ENCODE data around the gene YIPF3. TPM values are rescaled to one million over a fixed set of nuclear protein-coding genes. Genes with fewer than 3 reads are reported as not detected.
A peak's percentile ranks its signal among the peaks of the same experiment; 100 is the strongest.

The YIPF3 gene
- total and polyA plus RNA-seq, 9 of the 15 experiments (the other 6 are each of a cell fraction or from before 2014, with no cell fraction given) = 27.5 to 75.3 (median 57.6) TPM

GRCh38 chr6:43477235-43478007, 39.3 kb downstream of the YIPF3 start, which contains the start of gene TJAP1 (continued):
- TF ChIP-seq, protein P1, sequence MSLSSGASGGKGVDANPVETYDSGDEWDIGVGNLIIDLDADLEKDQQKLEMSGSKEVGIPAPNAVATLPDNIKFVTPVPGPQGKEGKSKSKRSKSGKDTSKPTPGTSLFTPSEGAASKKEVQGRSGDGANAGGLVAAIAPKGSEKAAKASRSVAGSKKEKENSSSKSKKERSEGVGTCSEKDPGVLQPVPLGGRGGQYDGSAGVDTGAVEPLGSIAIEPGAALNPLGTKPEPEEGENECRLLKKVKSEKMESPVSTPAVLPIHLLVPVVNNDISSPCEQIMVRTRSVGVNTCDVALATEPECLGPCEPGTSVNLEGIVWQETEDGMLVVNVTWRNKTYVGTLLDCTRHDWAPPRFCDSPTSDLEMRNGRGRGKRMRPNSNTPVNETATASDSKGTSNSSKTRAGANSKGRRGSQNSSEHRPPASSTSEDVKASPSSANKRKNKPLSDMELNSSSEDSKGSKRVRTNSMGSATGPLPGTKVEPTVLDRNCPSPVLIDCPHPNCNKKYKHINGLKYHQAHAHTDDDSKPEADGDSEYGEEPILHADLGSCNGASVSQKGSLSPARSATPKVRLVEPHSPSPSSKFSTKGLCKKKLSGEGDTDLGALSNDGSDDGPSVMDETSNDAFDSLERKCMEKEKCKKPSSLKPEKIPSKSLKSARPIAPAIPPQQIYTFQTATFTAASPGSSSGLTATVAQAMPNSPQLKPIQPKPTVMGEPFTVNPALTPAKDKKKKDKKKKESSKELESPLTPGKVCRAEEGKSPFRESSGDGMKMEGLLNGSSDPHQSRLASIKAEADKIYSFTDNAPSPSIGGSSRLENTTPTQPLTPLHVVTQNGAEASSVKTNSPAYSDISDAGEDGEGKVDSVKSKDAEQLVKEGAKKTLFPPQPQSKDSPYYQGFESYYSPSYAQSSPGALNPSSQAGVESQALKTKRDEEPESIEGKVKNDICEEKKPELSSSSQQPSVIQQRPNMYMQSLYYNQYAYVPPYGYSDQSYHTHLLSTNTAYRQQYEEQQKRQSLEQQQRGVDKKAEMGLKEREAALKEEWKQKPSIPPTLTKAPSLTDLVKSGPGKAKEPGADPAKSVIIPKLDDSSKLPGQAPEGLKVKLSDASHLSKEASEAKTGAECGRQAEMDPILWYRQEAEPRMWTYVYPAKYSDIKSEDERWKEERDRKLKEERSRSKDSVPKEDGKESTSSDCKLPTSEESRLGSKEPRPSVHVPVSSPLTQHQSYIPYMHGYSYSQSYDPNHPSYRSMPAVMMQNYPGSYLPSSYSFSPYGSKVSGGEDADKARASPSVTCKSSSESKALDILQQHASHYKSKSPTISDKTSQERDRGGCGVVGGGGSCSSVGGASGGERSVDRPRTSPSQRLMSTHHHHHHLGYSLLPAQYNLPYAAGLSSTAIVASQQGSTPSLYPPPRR (CRISPR knock-in tag; IDR thresholded peaks at IDR 0.05; ENCODE audit: borderline replicate concordance) = no peak
- TF ChIP-seq, protein P2, sequence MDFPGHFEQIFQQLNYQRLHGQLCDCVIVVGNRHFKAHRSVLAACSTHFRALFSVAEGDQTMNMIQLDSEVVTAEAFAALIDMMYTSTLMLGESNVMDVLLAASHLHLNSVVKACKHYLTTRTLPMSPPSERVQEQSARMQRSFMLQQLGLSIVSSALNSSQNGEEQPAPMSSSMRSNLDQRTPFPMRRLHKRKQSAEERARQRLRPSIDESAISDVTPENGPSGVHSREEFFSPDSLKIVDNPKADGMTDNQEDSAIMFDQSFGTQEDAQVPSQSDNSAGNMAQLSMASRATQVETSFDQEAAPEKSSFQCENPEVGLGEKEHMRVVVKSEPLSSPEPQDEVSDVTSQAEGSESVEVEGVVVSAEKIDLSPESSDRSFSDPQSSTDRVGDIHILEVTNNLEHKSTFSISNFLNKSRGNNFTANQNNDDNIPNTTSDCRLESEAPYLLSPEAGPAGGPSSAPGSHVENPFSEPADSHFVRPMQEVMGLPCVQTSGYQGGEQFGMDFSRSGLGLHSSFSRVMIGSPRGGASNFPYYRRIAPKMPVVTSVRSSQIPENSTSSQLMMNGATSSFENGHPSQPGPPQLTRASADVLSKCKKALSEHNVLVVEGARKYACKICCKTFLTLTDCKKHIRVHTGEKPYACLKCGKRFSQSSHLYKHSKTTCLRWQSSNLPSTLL (IDR thresholded peaks at IDR 0.05) = no peak
- TF ChIP-seq GABPB1 (CRISPR knock-in tag; IDR thresholded peaks at IDR 0.05) = no peak
- TF ChIP-seq, protein P3, sequence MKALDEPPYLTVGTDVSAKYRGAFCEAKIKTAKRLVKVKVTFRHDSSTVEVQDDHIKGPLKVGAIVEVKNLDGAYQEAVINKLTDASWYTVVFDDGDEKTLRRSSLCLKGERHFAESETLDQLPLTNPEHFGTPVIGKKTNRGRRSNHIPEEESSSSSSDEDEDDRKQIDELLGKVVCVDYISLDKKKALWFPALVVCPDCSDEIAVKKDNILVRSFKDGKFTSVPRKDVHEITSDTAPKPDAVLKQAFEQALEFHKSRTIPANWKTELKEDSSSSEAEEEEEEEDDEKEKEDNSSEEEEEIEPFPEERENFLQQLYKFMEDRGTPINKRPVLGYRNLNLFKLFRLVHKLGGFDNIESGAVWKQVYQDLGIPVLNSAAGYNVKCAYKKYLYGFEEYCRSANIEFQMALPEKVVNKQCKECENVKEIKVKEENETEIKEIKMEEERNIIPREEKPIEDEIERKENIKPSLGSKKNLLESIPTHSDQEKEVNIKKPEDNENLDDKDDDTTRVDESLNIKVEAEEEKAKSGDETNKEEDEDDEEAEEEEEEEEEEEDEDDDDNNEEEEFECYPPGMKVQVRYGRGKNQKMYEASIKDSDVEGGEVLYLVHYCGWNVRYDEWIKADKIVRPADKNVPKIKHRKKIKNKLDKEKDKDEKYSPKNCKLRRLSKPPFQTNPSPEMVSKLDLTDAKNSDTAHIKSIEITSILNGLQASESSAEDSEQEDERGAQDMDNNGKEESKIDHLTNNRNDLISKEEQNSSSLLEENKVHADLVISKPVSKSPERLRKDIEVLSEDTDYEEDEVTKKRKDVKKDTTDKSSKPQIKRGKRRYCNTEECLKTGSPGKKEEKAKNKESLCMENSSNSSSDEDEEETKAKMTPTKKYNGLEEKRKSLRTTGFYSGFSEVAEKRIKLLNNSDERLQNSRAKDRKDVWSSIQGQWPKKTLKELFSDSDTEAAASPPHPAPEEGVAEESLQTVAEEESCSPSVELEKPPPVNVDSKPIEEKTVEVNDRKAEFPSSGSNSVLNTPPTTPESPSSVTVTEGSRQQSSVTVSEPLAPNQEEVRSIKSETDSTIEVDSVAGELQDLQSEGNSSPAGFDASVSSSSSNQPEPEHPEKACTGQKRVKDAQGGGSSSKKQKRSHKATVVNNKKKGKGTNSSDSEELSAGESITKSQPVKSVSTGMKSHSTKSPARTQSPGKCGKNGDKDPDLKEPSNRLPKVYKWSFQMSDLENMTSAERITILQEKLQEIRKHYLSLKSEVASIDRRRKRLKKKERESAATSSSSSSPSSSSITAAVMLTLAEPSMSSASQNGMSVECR (CRISPR knock-in tag; IDR thresholded peaks at IDR 0.05) = no peak
- TF ChIP-seq CBX3 (IDR thresholded peaks at IDR 0.05; ENCODE audit: borderline replicate concordance in 1 of 2, low read length in 2 of 2) = no peak
- TF ChIP-seq, protein P4, sequence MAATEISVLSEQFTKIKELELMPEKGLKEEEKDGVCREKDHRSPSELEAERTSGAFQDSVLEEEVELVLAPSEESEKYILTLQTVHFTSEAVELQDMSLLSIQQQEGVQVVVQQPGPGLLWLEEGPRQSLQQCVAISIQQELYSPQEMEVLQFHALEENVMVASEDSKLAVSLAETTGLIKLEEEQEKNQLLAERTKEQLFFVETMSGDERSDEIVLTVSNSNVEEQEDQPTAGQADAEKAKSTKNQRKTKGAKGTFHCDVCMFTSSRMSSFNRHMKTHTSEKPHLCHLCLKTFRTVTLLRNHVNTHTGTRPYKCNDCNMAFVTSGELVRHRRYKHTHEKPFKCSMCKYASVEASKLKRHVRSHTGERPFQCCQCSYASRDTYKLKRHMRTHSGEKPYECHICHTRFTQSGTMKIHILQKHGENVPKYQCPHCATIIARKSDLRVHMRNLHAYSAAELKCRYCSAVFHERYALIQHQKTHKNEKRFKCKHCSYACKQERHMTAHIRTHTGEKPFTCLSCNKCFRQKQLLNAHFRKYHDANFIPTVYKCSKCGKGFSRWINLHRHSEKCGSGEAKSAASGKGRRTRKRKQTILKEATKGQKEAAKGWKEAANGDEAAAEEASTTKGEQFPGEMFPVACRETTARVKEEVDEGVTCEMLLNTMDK (IDR thresholded peaks at IDR 0.05; ENCODE audit: borderline replicate concordance, insufficient read depth, low read depth, low read length, poor library complexity, severe bottlenecking) = no peak
- TF ChIP-seq NFE2 (IDR thresholded peaks at IDR 0.05; ENCODE audit: low read depth) = peak; percentile 36; the same call in 1 of the 2 replicates
- TF ChIP-seq ZBED1 (IDR thresholded peaks at IDR 0.05) = no peak
- no peak for TF ChIP-seq ZNF165 (CRISPR knock-in tag; IDR thresholded peaks at IDR 0.05; ENCODE audit: borderline replicate concordance)
- no peak for TF ChIP-seq ZBTB9 (CRISPR knock-in tag; IDR thresholded peaks at IDR 0.05)
- TF ChIP-seq HDAC6 (IDR thresholded peaks at IDR 0.05; ENCODE audit: low read depth, low read length) = no peak
